GM19372 (cell line): ENCODE measurements around the gene ATP6V0A1.
"Not testable (repeated sequence)": the region's sequence is repeated elsewhere in the genome, so short reads cannot be mapped to it uniquely, and the experiment has no call there.

Source experiments
- ATAC-seq: cut with Tn5 transposase; IDR thresholded peaks from one replicate; pipeline ENCODE4 v1.9.1; 2021; ENCODE audit warnings: mild to moderate bottlenecking, low read depth, moderate library complexity; ENCODE audit not compliant: unreplicated experiment

Gene ATP6V0A1

DNA sequence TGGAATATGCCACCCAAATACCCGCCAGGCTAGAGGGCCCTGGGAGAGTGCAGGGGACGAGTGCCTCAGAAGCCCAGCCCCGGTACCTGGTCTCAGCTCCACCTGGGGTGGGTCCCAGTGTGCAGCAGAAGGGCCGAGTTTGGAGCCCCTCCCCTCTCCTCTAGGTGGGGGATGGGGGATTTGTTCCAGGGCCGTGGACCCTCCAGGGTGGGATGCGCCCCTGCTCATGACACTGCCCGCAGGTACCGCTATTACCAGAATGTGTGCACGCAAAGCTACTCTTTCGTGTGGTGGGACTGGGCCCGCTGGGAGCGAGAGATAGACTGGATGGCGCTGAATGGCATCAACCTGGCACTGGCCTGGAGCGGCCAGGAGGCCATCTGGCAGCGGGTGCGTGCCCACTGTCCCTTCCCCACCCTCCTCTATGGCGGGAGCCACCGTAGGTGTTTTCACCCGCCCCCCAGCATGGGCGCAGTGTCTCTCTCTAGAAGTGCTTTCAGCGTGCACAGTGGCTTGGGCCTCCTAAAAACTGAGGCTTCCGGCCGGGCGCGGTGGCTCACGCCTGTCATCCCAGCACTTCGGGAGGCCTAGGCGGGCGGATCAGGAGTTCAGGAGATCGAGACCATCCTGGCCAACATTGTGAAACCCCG lies 78.6 kb downstream of the ATP6V0A1 start:
- no peak for ATAC-seq

DNA sequence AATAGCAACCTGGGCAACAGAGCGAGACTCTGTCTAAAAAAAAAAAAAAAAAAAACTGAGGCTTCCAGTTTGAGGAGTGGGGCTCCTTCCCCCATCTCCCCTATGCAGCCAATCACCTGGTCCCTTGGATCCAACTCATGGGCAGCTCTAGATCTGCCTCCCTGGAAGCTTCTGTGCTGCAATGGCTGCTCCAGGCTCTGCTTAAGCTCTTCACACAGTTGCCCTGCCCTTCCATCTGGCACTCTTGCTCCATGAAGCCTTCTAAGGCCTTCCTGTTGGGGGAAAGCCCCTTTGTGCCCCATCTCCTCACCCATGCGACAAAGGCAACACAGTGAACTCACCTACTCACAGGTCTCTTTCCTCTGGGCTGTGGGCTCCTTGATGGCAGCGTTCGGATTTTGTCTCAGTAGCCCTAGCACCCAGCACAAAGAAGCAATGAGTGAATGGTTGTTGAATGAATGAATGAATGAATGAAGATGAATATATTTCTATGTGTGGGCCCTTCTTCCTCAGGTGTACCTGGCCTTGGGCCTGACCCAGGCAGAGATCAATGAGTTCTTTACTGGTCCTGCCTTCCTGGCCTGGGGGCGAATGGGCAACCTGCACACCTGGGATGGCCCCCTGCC lies 79.3 kb downstream of the ATP6V0A1 start:
- no peak for ATAC-seq

- ATAC-seq = no peak
Observed at GRCh38 chr17:42538482-42538881, 79.8 kb downstream of the ATP6V0A1 start.

GRCh38 chr17:42540558-42540957 lies 81.9 kb downstream of the ATP6V0A1 start:
- ATAC-seq = not testable (repeated sequence)

- no peak for ATAC-seq
Observed at GRCh38 chr17:42541041-42541833, 82.6 kb downstream of the ATP6V0A1 start.

GRCh38 chr17:42543190-42544079 lies 84.8 kb downstream of the ATP6V0A1 start:
- no peak for ATAC-seq

GRCh38 chr17:42544874-42545283 lies 86.2 kb downstream of the ATP6V0A1 start:
- ATAC-seq = no peak

- not testable (repeated sequence) for ATAC-seq
Observed at GRCh38 chr17:42545755-42546505, 87.3 kb downstream of the ATP6V0A1 start.

DNA sequence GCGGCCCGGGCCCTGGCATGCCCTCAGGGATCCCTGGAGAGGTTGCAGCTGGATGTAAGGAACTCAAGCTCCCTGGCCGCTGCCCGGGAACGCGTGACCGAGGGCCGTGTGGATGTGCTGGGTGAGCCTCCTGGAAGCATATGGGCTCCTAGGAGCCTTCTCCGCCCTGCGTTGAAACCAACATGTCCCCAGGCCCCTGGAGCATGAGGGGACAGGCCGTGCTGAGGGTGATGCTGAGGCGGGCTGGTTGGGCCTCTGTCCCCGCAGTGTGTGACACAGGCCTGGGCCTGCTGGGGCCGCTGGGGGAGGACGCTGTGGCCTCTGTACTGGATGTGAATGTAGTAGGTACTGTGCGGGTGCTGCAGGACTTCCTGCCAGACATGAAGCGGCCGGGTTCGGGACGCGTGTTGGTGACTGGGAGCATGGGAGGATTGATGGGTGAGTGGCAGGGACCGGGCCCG lies 88.4 kb downstream of the ATP6V0A1 start:
- no peak for ATAC-seq

GRCh38 chr17:42547698-42548069 lies 89.0 kb downstream of the ATP6V0A1 start:
- no peak for ATAC-seq

DNA sequence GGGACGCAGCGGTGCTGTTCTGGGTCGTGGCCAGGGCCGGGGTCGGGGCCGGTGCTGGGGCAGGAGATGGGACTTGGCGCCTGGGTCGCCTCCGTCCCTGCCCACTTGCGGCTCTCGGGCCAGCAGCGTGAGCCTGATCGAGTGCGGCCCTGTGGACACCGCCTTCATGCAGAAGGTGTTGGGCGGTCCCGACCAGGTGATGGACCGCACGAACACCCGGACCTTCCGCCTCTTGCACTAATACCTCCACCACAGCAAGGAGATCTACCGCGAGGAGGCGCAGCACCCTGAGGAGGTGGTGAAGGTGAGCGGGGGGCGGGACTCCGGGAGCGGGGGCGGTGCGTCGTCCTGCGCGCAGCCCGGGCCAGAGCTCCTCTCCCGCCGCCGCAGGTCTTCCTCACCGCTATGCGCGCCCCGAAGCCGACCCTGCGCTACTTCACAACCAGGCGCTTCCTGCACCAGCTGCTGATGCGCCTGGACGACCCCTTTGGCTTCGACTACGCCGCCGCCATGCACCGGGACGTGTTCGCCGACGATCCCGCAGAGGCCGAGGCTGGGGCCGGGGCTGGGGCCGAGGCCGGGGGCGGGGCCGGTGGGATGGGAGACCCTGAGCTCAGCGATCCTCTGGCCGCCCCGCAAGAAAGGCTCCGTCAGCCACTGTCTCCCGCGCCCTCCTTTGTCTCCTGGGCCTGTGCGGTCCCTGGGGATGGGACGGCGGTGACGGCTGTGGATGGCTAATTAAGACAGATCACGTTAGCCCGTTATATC lies 89.6 kb downstream of the ATP6V0A1 start:
- ATAC-seq = peak; percentile 74

DNA sequence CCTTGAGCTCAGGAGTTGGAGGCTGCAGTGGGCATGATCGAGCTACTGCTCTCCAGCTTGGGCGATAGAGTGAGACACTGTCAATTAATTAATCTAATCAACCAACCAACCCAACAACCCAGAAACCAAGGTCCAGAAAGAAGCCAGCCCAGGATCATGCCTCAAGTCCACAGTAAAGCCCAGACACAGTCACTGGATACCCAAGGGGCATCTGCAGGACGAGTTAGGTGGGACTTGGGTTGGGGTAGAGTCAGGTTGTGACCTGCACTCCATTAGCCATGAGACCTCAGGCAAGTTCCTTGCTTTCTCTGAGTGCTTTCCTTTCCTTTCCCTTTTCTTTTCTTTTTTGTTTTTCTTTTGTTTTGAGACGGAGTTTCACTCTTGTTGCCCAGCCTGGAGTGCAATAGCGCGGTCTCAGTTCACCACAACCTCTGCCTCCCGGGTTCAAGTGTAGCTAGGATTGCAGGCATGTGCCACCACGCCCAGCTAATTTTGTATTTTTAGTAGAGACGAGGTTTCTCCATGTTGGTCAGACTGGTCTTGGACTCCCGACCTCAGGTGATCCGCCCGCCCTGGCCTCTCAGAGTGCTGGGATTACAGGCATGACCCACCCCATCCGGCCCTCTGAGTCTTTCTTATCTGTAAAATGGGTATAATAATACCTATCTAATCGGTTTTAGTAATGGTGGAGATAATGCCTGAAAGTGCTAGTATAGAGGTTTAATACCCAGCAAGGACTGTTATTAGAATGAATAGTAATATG lies 90.5 kb downstream of the ATP6V0A1 start:
- ATAC-seq = no peak

GRCh38 chr17:42552736-42553135 lies 94.1 kb downstream of the ATP6V0A1 start, which contains the start of gene HSD17B1:
TSS of gene HSD17B1 (plus strand) at chr17:42552923. CDS start at chr17:42552934, 11 bp downstream.
- ATAC-seq = not testable (repeated sequence)

- ATAC-seq = no peak
Observed at GRCh38 chr17:42553161-42553818, 94.6 kb downstream of the ATP6V0A1 start.

DNA sequence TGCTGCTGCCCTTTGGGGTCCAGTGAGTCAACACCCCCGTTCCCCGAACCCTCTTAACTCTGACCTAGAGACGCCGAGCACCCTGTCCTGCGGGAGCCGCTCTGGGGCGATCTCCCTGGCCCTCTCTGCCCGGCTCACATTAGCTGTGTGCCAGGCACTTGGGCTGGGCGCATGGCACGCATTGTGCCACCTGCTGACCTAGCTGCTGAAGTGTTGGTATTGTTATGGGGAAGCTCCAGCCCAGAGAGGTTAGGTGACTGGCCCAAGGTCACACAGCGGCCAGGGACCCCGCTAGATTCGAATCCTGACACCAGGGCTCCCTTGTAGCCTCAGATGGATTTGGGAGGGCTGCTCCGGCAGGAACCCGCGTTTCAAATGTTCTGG lies 95.2 kb downstream of the ATP6V0A1 start:
- no peak for ATAC-seq

- no peak for ATAC-seq
Observed at GRCh38 chr17:42554250-42555121, 95.8 kb downstream of the ATP6V0A1 start.

DNA sequence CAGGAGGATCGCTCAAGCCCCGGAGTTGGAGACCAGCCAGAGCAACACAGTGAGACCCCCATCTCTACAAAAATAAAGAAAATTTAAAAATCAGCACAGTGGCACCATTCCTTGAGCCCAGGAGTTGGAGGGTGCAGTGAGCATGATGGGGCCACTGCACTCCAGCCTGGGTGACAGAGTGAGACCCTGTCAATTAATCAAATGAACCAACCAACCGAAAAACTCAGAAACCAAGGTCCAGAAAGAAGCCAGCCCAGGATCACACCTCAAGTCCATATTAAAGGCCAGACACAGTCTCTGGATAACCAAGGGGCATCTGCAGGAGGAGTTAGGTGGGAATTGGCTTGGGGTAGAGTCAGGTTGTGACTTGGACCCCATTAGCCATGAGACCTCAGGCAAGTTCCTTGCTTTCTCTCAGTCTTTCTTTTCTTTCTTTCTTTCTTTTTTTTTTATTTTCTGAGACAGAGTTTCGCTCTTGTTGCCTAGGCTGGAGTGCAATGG lies 96.5 kb downstream of the ATP6V0A1 start:
- no peak for ATAC-seq
